Upper lobe of left lung (tissue), 4 donors: Measurements from ENCODE around the gene RNF222.

Experiments used
- CTCF ChIP-seq, 6 experiments: fragments of 450-650 bp in 4 of 6; fragments of 200-600 bp in 2 of 6; sonication (generic) in 2 of 6; IDR thresholded peaks; one replicate each; pipeline ENCODE4 v1.5.1; 2016 to 2019; ENCODE audit warnings: antibody characterized with exemption in 6 of 6
- EP300 ChIP-seq, 4 donors: sonication (generic); formaldehyde crosslinking; IDR thresholded peaks; one replicate each; pipeline ENCODE4 v1.5.1; 2017; ENCODE audit warnings: antibody characterized with exemption in 4 of 4, control low read depth in 2 of 4
- POLR2A ChIP-seq, 4 donors: fragments of 450-650 bp; IDR thresholded peaks; one replicate each; pipeline ENCODE4 v1.5.1; 2016 to 2017; ENCODE audit warnings: antibody characterized with exemption in 4 of 4, mild to moderate bottlenecking in 2 of 4
- POLR2AphosphoS5 ChIP-seq, 2 donors: sonication (generic); formaldehyde crosslinking; IDR thresholded peaks; one replicate each; pipeline ENCODE4 v1.5.1; 2017; ENCODE audit warnings: antibody characterized with exemption in 2 of 2

- no peak for TF ChIP-seq CTCF (IDR thresholded peaks at IDR 0.05)
- TF ChIP-seq EP300 (IDR thresholded peaks at IDR 0.05): no peak
- no peak for TF ChIP-seq POLR2AphosphoS5 (IDR thresholded peaks at IDR 0.05)
- TF ChIP-seq POLR2A (IDR thresholded peaks at IDR 0.05): no peak
These were observed 56.2 kb downstream of the RNF222 start for GRCh38 chr17:8341456-8341855.
